Thoracic aorta (tissue), 2 donors: ENCODE results near the gene CENPP. TPM values are rescaled to one million over a fixed set of nuclear protein-coding genes. Genes with fewer than 3 reads are reported as not detected.

Experiments
- ATAC-seq: fragments of 150-250 bp; one replicate; pipeline ENCODE4 v1.8.0; 2017; ENCODE audit warnings: low read depth; ENCODE audit not compliant: insufficient number of reproducible peaks, low FRiP score
- DNase-seq: peaks from one replicate; pipeline ENCODE4 v3.0.0-alpha.2; 2020; ENCODE audit warnings: low spot score
- H3K27ac ChIP-seq, 2 donors: fragments of 200-600 bp; sonication (generic); 1 replicate in 1 of 2; 2 replicates in 1 of 2; pipeline ENCODE4 v1.5.1; 2016; ENCODE audit warnings: mild to moderate bottlenecking in 2 of 2, moderate library complexity in 2 of 2
- H3K27me3 ChIP-seq: fragments of 200-600 bp; sonication (generic); replicated peaks from 2 replicates; pipeline ENCODE4 v1.6.0; 2016; ENCODE audit warnings: mild to moderate bottlenecking; ENCODE audit not compliant: insufficient read depth
- H3K36me3 ChIP-seq: fragments of 200-600 bp; sonication (generic); one replicate; pipeline ENCODE4 v1.5.1; 2016
- H3K4me1 ChIP-seq, 2 donors: fragments of 200-600 bp; sonication (generic); 1 replicate in 1 of 2; 2 replicates in 1 of 2; pipeline versions ENCODE4 v1.5.1 to v1.6.0; 2016; ENCODE audit warnings: low read depth in 2 of 2, mild to moderate bottlenecking in 1 of 2; ENCODE audit not compliant: control insufficient read depth in 1 of 2
- H3K4me3 ChIP-seq: fragments of 200-600 bp; sonication (generic); 2 replicates; pipeline ENCODE4 v1.5.1; 2016; ENCODE audit warnings: mild to moderate bottlenecking
- H3K9me3 ChIP-seq: fragments of 200-600 bp; sonication (generic); 2 replicates; pipeline ENCODE4 v1.5.1; 2016
- CTCF ChIP-seq: fragments of 200-600 bp; sonication (generic); IDR thresholded peaks from one replicate; pipeline ENCODE4 v1.5.1; 2019; ENCODE audit warnings: antibody characterized with exemption
- total RNA-seq, 2 donors: library from RNA; depleted of rRNA; stranded (reverse); fragments of >200 nt; gene quantifications; one replicate each; pipeline versions ENCODE4 v1.1.0 to v1.2.3, GENCODE V29; 2016

CENPP gene
- total RNA-seq, 2 donors from 2014 or later = 3.8 to 13.6 TPM

GRCh38 chr9:92313624-92314012 lies 12.1 kb upstream of the CENPP start:
- no peak overlapping the region for H3K27ac ChIP-seq
- no peaks in the 10 kb centered on the region for H3K9me3 ChIP-seq
- H3K4me1 ChIP-seq = peaks cover 0 to 5% of the 10 kb centered on the region in 2 donors
- no peaks in the 10 kb centered on the region for H3K27me3 ChIP-seq
- H3K36me3 ChIP-seq = peaks cover 39% of the 10 kb centered on the region
- ATAC-seq = no peak
- no peak overlapping the region for H3K4me3 ChIP-seq
- TF ChIP-seq CTCF = no peak
- no peak for DNase-seq

- no peak for TF ChIP-seq CTCF
- no peak for ATAC-seq
Measured at GRCh38 chr9:92315456-92315855, 10.3 kb upstream of the CENPP start.

GRCh38 chr9:92324431-92324830 lies 1.3 kb upstream of the CENPP start:
- Histone ChIP-seq H3K27me3 (no peaks in the 10 kb centered on the region), H3K9me3 (no peaks in the 10 kb centered on the region), H3K36me3 (peaks cover 14% of the 10 kb centered on the region), H3K27ac (peak overlapping the region in 1 of 2 donors; percentile 97), H3K4me1 (peaks cover 15 to 29% of the 10 kb centered on the region in 2 donors), H3K4me3 (peak overlapping the region; percentile 89)
- DNase-seq (no peak), ATAC-seq (no peak)
- TF ChIP-seq CTCF = no peak

More at GRCh38 chr9:92315456-92315855, 10.3 kb upstream of the CENPP start:
- Histone ChIP-seq H3K36me3 (peaks cover 36% of the 10 kb centered on the region), H3K4me1 (no peaks in the 10 kb centered on the region), H3K9me3 (no peaks in the 10 kb centered on the region), H3K27ac (no peak overlapping the region), H3K4me3 (no peak overlapping the region), H3K27me3 (no peaks in the 10 kb centered on the region)
- no peak for DNase-seq

- Histone ChIP-seq H3K4me3 (peak overlapping the region; percentile 89), H3K27ac (peak overlapping the region; percentile 95 to 97), H3K9me3 (no peaks in the 10 kb centered on the region), H3K4me1 (peaks cover 15 to 29% of the 10 kb centered on the region in 2 donors), H3K36me3 (peaks cover 11% of the 10 kb centered on the region), H3K27me3 (no peaks in the 10 kb centered on the region)
- no peak for DNase-seq
- peak; percentile 22 for ATAC-seq
- no peak for TF ChIP-seq CTCF
Measured at GRCh38 chr9:92324889-92325268, 874 bp upstream of the CENPP start.

GRCh38 chr9:92325991-92326500 lies 293 bp downstream of the CENPP start:
- ATAC-seq (no peak), DNase-seq (no peak)
- Histone ChIP-seq H3K27me3 (no peaks in the 10 kb centered on the region), H3K36me3 (peaks cover 2% of the 10 kb centered on the region), H3K4me3 (peak overlapping the region; percentile 89), H3K4me1 (peaks cover 15 to 29% of the 10 kb centered on the region in 2 donors), H3K27ac (peak overlapping the region; percentile 95 to 97), H3K9me3 (no peaks in the 10 kb centered on the region)
- no peak for TF ChIP-seq CTCF
